DMS53 (cell line): Measurements from ENCODE around the gene HOXA4.
A peak's percentile ranks its signal among the peaks of the same experiment; 100 is the strongest.

Experiments
- DNase-seq: peaks from one replicate; lab custom pipeline; 2025; lab: John Stamatoyannopoulos, UW

Gene HOXA4

DNA sequence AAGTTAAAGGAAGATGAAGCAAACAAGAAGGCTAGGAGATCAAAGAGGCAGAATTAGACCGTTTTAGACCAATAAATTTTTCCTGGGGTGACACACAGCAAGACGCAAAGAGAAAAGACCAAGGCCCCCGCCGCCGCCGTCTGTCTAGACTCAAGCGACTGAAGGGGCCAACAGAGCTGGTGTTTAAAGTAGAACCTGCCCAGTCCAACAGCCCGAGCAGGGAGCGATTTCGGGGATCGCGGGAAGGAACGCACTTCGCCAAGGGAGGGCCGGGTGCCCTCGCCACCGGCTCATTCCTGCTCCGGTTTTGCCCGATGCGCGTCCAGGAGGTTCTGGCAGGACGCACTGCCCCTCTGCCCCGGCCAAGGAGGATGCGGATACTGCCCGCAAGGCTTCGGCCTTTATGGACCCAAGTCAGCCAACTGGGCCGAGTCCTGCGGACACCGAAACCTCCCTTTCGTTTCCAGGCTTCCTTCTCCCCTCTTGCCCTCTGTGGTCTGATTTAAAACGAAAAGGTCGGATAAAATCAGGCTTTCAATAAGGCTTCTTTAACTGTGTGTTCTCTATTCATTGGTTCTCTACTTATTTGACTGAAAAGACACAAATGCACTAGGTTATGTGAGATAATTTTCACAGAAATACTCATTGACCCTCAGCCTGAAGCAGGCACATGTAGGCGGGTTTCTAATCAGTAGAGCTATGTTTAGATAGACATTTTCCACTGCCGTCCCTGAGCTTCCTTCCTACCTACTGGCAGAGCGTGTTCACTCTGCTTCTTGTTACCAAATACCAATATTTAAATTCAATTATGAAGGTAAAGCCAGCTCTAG is 28.1 kb upstream of the HOXA4 start:
- DNase-seq = no peak

DNA sequence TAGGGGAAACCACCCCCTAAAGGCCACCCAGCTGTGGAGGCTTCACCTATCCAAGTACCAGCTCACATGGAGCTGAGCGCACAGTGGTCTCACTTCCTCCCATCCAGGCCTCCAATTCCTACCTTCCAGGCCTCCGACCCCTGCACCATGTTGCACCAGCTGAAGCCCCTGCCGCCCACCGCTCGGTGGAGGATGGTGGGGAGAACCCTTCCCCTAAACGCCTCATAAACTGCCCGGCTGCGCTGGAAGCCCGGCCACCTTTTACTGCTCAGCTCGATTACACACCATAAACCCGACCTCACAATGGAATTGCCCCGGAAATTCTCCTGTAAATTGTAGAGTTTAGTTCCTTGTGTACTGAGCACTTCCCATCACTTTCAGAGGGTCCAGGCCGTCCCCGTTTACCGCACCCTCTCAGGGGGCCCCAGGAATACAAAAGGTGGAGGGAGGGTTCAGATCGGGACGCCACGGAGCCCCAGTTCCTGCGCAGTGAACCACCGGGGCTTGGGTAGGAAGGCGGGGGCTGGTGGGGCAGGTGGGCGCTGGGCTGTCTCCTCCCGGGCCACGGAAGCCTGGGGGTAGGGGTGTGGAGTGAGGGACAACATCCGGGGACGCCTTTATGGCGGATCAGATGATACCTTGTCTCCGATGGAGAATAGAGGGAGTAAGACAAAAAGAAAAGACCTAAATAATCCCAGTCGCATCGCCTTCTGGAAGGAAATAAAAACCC is 27.3 kb upstream of the HOXA4 start:
- no peak for DNase-seq

DNA sequence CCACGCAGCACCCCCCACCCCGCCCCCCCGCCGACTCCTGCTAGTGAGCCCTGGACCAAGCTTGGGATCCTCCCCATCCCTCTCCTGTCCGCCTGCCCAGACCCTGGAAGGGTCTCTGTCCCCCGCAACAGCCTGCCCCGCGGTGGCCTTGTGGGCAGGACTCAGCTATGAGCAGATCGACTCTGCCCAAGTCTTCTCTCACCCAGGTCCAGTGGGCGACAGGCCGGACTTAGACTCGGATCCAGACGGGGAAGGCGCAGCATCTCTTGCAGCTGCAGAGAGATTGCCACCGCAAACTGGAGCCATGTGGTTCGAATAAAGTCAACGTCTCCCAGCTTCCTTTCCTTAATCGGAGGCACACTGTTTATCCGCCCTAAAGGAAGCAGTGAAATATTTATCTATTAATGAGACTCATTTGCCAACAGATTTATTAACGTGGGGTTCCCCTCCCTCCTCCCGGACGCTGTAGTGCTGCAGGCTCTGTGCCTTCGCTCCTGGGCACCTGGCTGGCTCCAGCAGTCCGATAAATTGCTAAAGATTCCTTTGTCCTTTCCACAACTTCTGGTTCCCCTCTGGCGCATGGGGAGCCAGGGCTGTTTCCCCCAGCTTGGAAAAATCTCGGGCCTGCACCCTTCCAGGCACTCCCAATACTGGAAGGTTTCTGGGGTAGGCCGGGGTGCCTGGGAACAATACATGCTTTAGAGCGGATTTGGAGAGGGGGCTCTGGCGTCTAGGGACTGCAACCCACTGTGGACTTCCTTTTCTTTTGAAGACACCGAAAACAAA is 26.6 kb upstream of the HOXA4 start:
- no peak for DNase-seq

DNA sequence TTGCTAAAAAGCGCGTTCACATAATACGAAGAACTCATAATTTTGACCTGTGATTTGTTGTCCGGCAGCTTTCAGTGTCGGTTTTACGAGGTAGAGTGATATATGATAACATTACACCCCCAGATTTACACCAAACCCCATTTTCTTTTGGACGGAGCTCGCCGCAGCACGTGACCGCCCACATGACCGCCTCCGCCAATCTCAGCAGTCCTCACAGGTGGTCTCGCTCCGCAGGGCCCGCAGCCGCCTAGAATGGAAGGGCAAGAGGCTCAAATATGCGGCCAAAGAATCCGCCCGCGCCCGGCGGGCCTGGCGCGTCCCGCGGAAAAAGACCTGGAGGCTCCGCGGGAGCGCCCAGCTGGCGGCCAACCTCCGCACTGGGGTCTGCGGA is 25.9 kb upstream of the HOXA4 start, which contains the start of gene HOXA7:
Gene HOXA7, minus strand, starts transcription at position 168 of the 391 bp plus-strand sequence. Its CDS starts 130 bp downstream, at position 38.
- no peak for DNase-seq

DNA sequence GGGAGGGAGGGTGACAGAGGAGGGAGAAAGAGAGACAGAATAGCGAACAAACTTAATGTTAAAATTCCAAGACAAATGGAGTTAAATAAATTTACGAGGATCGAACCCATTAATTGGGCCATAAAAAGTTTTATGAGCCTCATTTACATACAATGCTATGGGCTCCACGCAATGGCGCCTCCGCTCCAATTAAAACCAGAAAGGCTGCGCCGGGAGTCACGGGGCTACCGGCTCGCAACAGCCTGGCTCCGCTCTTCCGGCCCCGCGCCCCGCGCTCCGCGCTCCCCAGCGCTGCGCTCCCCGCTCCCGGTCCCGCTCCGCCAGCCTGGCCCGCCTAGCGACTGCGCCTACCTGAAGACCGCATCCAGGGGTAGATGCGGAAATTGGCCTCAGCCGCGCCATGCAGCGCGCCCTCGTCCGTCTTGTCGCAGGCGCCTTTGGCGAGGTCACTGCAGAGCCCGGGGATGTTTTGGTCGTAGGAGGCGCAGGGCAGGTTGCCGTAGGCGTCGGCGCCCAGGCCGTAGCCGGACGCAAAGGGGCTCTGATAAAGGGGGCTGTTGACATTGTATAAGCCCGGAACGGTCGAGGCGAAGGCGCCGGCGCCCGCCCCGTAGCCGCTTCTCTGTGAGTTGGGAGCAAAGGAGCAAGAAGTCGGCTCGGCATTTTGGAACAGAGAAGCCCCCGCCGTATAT is 25.4 kb upstream of the HOXA4 start:
- DNase-seq = no peak

DNA sequence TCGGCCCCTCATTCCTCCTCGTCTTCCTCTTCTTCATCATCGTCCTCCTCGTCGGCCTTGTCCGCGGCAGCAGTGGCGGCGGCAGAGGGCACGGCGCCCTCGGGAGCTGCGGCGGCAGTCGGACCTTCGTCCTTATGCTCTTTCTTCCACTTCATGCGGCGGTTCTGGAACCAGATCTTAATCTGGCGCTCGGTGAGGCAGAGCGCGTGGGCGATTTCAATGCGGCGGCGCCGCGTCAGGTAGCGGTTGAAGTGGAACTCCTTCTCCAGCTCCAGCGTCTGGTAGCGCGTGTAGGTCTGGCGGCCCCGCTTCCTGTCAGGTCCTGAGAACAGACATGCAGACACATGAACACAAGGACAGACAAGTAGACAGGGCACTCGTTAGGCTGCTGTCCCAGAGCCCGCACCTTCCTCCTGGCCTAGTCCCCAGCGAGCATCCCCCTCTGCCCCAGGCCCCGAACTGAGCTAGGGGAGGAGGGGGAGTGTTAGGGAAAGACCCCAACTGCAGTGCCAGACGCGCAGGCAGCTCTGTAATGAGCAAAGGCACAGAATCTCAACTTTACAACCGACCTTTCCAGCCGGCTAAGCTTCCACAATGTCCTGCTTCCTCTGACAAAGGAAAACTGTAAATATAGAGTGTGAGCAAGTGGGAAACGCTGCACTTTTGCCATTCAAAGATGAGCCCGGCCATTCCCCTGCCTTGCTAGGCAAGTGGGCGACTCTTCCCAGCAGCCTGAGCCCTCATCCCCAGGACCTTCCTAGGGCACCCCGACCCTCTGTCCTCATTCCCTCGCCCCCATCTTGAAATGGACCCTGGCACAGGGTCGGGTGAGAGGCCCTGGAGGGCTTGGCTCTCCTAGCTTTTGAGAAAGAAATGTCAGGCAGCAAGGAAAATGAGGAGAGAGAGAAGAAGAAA is 24.6 kb upstream of the HOXA4 start:
- DNase-seq = peak; percentile 78

DNA sequence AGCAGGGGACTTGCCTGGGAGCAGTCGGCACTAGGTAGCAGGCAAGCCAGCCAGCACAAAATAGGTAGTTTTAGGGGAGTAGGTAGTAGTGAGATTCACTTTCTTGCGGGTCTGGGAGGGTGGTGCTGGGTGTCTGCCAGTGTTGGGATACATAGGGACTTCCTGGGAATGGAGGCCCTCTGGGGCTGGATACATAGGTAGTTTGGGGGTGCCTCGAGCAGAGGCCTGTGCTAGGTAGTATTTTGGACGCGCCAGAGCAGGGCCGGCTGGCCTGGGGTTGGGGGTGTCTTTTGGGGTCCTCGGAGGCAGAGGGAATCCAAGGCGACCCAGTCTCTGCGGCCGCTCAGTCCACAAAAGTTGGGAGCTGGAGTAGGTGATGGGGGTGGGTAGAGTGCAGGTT is 23.8 kb upstream of the HOXA4 start:
- no peak for DNase-seq

DNA sequence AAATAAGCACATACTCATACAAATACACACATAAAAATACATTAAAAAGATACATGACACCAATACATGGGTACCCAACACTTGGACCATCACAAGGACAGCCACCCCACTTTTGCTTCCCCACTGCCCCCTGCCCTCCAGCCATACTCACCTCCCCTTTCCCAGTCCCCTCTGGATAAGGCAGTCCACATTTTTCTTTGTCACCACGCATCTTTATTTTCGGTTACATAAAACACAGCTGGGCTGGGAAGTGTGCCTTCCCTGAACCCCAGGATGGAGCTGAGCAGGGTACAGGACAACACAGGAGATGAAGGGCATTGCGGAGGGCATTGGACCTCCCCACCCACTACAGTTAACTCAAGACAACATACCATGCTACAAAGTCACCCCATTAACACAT is 23.0 kb upstream of the HOXA4 start:
- DNase-seq = no peak

DNA sequence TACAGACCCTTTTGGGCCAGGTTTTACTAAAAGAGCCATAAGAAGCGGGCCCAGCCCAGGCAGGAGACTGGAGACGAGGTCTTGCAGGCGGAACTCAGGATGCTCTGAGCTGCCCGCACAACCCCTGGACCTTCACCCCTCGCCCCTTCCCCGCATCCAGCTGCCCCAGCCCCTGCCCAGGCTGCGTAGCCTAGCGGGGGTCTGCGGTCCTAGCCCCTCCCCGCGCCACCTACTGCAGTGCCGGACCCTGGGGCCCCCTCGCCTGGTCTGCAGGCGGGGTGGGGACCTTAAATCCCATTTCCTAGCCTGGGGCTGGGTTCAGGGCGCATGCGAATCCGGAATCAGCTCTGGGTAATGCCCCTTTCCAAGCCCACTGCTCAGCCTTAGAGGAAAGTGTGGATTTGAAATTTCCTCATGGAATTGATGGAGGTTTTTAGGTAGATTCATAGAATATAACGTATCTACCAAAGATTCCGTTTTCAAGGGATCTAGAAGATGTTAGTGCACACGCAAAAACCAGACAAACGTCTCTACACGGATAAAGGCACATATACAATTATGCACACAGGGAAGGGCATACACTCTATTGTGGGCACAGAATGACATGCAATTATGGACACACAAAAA is 22.4 kb upstream of the HOXA4 start:
- DNase-seq = peak; percentile 67

DNA sequence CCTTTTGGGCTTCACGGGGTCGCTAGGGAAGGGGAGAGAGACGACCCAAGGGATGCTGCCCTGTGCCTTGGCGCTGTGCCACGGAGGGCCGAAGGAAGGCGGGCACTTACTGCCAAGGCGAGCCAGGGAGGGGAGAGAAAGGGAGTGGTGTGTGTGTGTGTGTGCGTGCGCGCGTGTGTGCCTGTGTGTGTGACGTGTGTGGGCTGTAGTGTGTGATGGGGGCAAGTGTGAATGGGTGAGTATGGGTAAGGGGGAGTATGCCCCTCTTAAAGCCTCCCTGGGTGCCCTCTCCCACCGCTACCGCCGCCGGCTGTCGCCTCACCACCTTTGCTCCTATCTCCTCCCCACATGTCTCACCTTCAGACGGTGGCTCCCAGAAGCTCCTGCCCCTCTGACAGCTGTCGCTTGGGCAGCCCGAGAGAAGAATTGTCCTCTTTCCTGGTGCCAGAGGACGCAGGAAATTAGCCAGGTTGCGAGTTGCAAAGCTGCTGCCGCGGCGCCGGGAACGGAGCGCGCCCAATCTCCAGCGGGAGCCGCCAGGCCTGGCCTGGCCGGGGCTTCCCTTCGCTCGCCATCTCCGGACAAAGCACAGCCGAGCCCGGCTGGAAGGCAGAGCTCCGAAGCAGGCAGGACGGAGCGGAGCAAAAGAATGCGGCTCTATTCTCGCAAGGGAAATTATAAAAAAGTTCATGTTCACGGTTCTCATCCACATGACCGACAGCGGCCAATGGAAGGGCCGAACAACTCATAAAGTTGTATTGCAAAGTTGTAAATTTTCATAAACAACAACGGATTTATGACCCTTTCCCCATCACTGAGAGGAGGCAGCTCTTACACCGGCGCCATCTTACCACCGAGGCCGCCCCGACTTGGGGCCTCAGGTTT is 21.6 kb upstream of the HOXA4 start, which contains the start of gene HOXA3:
Gene HOXA3, minus strand, starts transcription at position 653 of the 885 bp plus-strand sequence. CDS start 41,943 bp downstream, outside the sequence.
- peak; percentile 81 for DNase-seq

DNA sequence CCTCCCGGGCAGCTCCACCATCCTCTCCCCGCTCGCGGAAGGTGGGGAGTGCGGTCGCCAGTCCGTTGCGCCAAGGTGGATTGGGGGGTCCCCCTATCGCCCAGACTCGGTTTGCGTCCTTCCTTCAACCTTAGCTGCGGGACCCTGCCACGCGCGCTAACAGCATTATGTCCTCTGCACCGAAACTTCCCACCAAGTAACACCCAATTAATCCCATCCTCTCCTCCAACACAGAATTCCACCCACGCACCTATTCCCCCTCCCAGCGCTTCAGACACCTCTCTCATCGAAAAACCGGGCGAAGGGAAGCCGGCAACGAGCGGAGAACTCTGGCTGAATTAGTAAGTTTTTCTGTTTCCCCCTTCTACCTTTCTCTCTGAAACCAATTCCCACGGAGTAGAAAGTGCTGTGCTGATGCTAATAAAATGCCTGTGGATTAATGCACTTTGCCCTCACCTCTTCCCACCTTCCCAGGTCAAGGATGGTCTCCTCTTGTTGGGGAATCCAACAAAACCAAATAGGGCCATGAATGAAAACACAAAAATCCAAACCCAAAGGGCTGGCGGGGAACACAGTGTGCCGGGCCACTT is 20.9 kb upstream of the HOXA4 start:
- peak; percentile 67 for DNase-seq

DNA sequence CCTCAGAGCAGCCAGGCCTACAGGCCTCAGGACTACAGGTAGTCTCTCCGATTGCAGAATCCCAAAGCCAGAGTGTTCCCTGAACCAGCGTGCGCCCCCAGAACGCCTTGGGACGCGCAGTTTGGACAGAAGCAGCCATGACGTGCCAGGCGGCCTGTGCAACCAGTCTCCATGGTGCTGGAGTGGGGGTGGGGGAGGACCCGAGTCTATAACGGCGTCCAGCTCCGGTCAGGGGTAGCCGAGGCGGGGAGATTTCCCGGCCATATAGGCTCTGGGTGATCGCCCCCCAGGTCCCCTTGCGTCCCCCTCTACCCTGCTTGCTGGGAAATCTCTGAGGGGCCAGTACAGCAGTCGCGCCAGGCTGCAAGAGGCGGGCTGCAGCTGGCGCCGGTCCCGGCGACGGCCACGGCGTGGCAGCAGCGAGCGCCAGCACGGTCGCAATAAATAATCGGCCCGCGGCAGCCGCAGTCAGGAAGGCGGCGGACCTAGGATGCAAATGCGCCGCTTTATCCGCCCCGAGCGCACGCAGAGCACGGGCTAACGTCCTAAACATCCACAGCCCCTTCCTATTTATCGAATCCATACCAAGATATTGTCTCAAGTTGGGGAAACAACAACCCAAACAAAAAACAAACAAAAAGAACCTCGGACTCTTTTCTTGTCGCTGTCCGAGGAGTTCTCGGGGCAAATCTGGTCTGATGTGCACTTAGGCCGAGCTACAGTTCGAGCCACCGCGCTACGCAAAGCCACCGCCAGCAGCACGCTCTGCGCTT is 20.2 kb upstream of the HOXA4 start:
- DNase-seq = peak; percentile 96

DNA sequence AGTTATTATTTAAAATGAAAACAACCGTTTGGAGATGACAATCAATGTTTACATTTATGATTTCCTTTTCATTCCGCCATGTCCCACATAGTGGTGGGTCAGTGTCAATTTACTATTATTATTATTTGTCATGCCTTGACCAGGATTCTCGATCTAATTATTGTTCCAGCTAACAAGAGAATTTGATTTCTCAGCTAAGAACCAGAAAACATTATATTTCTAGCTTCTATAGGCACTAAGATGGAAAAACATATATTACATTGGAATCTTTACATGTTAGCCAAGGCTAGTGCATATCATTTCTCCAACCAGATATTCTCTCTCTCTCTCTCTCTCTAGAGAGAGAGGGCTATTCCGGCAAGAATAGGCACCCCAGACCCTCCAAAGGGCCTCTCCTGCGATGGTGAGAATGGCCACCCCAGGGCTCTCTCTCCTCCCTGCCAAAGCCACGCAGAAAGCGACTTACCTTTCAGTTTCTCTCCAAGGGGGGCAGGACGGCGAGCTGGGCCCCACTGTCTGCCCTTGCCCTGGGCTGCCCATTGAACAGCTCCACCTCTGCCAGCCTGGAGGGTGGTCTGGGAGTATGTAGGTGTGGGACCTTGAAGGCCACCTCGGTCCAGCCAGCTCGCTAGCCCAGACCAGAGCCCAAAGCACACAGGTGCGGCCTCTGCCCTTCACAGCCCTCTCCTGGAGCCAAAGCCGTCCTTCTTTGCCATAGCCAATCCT is 19.4 kb upstream of the HOXA4 start:
- DNase-seq = no peak

DNA sequence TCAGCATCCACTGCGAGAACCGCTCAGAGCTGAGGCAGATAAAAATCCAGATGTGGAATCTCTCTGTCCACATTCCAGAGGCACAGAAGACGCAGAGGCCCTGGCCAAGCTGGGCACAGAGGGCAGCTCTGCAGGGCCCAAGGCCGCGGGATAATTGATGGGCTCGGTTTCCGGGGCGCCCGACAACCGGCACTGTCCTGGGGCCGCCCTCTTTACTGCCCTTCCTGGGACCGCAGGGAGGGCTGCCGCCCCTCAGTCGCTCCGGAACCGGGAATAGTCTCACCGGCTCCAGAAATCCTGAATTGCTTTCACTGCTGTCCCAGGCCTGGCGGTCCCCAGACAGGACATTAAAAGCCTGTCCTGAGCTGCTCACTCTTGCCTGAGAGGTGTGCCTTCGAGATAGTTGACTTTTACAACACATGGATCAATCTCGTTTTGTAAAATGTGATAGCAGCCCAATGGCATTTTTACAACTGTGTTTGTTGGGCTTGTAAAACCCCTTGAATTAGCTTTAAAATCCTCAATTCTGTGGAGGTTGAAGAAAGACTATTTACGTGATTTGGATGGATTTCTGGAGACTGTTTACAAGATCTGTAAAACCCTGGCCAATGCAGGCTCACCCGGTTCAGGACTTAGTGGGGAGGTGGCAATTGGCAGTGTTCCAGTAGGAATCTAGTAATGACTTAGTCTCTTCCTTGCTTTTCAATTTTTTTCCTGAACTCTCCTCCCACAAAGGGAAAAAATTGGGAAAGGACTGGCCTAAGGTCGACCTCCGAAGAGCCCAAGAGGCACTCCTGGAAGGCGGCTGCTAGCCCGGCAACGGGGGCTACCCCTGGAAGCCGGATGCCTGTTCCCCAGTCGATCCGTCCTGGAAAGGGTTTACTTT is 18.4 kb upstream of the HOXA4 start:
- DNase-seq = no peak

DNA sequence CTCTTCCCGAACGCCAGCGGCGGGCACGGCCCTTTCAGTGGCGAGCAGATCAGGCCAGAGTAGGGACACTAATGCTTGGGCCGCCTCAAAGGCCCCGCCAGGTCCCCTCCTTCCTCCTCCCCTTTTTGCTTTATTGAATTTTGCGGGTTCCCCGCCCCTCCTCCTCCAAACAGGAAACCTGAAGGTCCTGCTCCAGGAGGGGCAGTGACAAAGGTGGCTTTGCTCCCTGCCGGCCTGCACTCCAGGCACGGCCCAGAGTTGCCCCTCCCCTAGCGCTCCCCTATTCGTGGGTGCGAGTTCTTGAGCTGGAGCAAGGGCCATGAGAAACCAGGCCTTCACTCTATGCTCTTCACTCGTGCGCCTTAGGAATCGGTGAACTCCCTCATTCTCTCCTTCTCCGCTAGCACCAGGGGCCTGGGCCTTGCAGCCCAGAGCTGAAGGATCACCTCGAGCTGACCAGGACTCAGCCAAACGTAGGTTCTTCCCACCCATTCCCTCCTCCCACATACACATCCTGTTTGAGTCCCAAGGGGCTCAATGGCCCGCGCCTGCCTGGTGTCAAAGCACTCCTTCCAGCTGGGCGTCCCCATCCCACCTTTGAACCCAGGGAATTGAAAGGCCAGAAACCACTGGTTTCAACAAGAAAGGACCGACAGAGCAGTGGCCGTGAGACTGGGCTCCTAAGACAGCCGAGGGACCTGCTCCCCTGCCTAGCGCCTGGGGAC is 17.6 kb upstream of the HOXA4 start:
- DNase-seq = peak; percentile 72
